ENCODE data around the gene WDR7.

Gene WDR7

DNA sequence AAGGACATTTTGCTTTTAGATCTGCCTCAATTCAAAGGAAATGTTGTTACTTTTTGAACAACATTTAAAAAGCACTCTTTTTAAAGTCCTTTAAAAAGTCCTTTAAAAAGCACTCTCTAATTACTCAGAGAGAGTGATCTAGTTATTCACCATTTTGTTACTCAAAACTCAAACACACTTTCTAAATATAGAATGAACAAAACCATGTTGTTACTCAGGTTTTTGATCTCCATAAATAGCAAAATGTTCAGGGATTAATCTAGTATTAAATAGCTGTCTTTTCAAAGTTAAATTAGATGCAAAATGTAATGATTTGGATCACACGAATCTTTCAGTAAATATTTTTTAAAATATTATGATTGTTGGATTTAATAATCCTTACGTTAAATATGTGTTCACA is 352.2 kb downstream of the WDR7 start:
- no peak for DNase-seq

DNA sequence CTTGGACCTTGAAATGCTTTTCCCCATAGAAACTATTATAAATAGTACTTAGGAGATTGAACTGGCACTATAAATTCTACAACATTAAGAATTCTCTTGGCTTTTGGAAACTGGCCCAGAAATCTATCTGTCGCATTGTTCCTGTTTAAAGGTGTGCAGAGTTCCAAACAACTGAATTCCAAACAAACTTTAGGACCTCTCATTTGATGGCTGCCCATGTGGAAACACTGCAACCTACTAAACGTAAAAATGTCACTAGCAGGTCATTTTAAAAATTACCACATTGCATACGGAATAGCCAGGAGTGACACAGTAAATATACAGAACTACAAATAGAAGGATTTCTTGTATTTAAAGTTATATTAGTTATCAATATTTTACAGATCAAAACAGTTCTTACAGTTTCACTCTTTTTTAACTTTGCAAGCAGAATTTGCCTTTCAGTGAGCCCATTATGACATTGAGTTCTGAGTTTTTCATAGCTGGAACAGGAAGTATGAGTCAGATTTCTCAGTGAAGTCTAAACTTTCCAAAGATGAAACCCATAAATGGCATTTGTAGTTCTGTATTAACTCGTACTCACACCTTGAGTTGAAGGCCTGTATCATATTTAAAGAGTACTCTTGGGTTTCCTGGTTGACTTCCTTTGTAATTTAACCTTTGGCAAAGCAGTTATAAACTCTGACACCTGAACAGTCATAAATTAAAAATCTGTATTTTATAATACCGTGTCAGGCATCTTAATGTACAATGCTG is 353.4 kb downstream of the WDR7 start:
- DNase-seq: peak; percentile 39 to 56

DNA sequence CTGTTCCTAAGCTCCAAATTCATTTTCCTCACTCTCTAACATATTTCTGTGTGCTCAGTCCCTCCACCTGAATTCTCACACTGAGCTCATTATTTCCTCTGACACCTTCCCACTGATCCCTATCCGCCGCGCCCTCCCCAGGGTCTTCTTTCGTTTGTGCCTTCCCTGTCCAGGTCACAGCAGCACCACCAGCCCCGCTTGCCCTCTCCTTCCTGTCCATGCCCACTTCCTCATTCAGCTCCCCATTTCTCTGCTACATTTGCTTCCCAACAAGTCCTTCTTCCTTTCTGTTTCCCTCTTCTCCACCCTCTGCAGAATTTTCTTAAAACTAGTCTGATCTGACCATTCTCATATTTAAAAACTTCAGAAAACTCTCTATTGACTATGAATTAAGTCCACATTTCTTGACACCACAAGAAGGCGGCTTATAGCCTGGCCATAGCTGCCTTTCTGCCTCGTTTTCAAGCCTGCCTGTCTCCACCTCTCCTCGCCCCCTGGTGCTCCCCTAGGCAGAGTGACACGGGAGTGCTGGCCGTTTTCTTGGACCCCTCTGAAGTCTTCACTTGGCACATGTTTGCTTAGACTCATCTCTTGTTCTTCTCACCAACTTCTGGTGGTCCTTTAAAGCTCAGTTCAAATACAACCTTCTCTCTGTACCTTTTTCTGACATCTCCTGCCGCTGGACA is 357.0 kb downstream of the WDR7 start:
- DNase-seq: peak in 1 of 2 donors; percentile 34

DNA sequence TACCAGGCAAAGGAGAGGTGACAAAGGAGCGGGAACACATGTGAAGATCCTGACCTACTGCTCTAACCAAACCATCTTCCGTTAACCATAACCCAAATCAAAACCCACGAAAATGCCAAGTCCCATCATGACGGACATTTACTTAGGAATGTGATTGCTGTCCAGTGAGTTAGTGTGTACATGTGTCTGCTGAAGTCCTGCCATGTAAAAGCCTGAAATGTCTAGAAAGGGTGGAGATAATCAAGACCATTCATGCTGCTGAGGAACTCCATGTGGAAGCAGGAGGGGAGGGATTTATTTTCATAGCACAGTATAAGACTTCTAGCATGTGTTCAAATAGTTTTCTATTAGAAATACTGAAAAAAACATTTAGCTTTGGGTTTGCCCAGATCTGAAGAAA is 358.7 kb downstream of the WDR7 start:
- DNase-seq: no peak

DNA sequence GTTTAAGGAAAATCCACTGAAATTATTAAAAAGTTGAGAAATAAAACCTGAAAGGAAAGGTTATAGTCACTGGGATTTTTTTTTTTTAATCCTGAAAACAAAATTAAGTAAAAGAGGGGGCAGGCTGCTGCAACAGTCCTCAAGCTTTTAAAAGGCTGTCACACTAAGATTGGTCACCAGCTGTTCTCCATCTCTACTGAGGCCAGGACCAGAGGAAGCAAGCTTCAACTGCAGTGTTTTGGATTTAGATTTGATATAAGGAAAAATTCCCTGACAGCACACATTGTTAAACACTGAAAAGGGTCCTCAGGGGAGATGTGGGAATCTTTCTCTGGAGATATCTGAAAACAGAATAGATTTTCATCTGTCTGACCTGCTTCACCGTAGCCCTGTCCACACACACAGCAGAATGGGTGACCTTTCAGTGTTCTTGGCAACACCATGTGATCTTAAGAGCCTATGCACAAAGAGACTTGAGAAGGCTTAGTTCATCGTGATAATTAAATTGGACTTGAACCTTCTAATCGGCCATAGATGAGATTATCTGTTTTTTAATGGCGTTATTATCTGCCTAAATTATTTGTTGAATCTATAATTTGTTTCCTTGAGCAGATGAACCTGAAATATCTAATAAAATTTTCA is 363.7 kb downstream of the WDR7 start:
- DNase-seq: no peak

DNA sequence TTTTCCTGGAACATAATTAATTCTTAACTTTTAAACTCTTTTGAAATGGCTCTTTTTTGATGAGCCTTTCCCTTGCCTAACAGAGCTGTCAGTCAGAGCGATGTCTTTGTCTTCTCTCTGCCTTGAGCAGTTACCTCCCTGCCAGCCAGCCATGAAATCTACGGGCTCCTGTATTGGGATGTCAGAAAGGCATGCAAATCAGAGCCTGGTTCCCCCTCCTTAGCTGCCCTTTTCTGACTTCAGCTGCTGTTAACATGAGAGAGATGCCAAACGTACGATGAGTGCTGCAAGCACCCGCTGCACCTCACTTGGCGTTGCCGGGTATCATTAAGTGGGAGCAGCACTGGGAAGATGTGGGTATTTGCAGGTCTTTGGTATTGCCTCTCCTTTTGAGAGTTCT is 364.3 kb downstream of the WDR7 start:
- DNase-seq: no peak

DNA sequence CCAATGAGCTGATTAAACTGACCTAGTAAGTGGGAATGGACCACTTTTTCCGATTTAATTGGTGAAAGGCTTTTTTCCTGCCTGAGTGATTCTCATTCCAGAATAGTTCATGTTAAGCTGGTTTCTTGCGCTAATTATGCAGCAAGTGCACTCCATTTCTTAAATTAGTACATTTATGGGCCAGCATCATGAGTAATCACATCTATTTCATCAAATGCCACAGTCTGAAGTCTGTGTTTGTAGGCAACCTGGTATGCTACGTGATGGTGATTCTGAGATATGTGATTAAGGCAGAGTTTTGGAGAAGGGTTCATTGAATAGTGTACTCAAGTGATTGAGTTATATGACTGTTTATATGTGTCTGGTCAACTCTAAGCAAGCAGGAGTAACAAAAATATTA is 367.7 kb downstream of the WDR7 start:
- no peak for DNase-seq

DNA sequence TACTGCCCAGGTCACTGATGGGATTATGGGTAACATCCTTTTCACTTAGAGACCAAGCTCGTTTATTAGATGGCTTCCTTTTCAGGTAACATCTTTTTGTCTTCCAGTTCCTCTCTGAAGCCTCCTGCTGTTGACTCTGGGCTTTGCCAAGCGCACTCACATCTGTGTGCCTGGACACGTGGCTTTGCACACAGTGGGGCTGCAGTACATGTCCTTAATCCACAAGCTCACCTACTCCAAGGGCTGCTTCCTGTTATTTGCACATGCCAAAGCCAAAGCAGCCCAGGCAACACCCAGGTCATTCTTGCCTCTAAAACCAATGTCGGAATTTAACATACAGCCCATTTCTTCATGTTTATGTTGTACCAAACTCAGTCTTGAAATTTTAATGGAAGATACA is 371.6 kb downstream of the WDR7 start:
- no peak for DNase-seq

DNA sequence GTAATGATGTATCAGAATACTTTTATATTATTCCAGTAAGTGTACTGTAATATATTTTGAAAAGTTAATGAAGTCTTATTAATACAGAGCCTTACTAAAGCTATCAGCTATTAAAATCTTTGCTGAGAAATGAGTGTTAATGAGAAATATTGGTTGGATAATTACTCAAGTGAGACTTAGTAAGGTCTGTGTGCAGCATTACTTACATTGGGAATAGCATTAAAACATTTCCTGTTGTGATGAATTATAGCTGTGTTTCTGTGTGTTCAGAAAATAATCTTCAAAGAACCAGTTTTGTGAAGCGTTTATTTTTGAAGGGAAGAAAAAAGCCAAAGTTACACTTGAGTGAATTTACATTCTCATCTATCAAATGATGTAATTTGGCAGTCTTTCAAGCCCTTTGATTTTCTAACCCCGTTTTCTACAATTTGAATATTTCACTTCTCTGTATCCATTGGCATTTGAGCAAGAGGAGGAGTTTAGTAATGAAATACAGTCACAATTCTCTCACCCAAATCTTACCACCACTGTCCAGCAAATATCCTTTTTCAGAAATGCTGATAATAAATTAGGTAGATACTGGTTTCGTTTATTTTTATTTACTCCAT is 372.2 kb downstream of the WDR7 start:
- DNase-seq: no peak

DNA sequence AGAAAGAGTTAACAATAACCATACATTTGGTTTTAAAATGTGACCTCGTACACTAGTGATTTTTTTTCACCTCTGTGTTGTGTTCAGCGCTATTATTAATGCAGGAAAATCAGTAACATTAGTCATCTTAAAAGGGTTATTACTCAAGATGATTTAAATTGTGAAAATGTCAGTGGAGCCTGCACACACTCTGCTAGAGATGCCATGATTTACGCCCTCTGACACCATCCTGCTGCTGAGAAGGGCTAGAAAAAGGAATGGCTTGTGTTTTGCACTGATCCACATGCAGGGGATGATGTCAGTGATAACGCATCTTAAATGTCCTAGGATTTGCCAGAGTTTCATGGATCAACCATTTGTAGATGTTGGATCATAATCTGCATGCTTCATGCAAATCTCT is 374.4 kb downstream of the WDR7 start:
- DNase-seq: no peak

DNA sequence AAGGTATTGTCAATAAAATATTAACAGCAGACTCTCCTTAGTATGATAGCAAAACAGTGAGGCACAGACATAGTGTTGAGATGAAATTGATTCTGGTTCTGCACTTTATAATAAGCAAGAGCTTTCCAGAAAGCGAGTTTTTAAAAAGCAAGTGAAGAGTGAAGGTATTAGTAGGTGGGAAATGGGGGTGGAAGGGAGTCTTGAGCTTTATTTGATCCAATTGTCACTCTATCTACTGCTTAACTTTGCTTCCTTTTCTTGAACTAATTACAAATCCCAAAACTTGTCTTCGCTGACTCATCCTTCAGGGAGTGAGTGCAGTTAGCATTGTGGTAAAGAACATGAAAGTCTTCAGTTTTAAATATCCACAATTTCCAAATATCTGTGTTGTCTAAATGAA is 375.2 kb downstream of the WDR7 start:
- no peak for DNase-seq

DNA sequence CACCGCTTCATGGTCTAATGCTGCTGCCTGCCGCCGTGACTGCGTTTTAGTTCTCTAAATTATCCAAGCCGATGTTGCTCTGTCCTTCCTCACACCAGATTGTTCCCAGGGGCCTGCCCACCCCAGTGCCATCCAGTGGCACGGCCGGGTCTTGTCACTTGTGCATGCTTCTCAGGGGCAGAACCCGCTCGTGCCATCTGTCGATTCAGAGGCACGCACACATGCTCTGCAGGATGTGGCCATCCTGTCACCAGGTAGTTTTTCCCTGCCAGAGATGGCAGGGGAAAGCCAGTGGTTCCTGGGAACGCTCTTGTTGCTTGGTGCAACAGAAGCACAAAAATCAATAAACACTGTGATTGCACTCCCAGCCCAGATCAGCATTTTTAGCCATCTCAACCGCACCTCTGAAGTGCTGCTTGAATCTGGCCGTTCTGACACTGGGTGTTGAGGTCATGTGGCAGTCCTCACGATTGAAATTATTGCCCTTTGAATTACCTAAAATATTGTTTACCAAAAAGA is 376.1 kb downstream of the WDR7 start:
- no peak for DNase-seq

DNA sequence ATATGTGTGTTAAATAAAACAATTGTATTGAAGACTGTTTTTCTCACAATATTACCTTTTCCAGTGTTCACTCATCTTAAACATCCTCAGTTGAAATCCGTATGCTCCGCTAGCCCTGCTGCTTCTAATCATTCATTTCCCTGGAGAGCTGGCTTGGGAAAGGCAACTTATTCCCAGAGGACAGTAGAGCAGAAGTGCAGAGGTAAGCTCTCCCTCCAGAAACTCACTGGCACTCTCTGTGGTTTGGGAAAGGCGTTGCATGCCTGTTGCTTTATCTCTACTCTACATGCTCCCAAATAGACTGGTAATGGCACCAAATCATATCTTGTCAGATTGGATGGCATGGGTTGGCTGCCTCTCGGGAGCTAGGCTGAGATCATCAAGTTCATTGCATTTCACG is 378.6 kb downstream of the WDR7 start:
- no peak for DNase-seq

DNA sequence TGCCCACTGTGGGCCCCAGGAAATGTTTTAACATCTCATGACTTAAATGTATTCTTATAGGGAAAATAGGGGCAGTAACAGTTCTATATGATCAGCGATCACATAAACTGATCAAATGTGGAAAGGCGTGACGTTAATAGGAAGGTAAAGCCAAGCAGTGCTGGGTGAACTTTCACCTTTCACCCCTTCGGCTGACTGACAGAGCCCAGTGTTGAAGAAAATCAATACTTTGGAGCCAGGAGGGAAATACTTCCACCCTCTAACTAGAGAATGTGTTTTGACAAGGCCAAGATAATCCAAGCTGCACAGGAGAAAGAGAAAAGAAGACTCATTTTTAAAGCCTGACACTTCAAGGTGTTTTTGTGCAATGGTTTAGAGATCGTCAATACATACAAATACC is 379.3 kb downstream of the WDR7 start:
- DNase-seq: no peak

DNA sequence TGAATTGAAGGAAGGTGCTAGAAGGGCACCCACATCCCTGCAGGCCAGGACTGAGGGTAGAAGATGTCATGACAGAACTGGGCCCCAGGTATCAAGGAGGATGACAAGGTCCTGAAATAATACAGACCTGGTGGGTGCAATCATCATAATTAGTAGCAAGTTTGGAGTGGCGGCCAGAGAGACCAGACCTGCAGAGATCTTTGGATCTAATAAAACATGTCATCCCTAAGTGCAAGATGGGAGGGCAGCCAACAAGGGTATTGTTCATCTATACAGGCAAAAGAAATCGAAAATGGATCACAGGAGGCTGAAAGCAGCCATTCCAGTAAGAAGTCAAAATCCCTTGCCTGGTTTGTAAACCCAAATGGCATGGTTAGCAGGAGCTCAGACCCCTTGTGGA is 384.4 kb downstream of the WDR7 start:
- DNase-seq: no peak

DNA sequence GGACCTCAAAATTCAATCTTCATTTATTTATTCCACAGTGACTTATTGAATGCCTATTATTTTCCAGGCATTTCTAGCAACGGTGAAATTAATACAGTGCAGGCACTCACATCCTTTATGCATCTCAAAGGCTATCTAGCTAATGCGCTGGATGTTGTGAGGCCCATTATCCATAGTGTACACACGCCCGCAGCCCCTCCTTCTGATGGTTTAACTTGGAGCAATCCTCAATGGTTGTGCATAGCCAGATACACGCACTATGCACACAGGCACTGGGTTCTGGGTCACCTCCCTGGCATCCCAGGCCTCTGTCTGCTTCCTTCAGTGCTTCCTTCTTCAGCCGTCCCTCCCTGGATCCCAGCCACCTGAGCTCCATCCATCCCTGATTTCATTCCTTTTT is 387.2 kb downstream of the WDR7 start:
- DNase-seq: no peak

DNA sequence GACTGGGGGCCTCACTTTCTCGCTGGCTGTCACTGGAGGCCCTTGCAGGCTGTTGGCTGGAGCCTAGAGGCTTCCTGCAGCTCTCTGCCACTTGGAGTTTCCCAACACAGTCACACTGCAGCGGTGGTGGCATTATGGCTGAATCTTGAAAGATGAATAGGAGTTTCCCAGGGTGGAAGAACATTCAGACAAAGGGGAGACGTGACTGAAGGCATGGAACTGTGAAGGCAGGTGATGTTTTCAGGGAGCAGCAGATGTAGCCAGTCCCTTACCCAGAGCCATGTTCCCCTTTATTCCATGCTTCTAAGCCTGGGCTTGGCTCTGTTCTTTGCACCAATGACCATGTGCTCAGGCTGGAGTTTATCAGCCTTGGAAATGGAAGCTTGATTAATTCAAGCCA is 389.0 kb downstream of the WDR7 start:
- DNase-seq: no peak

DNA sequence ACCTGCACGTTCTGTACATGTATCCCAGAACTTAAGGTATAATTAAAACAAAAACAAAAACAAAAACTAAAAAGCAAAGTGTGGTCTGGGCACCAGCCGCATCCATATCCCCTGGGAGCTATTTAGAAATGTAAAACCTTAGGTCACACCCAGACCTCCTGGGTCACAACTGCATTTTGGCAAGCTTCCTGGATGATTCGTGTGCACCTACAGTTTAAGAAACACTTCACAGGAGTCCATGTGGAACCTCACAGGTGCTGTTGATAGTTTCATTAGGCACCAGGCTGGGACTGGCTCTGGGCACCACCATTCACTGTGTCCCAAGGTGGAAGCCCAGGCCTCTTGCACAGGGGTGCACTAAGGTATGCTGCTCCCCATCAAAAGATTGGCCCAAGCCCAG is 392.1 kb downstream of the WDR7 start:
- DNase-seq: no peak

DNA sequence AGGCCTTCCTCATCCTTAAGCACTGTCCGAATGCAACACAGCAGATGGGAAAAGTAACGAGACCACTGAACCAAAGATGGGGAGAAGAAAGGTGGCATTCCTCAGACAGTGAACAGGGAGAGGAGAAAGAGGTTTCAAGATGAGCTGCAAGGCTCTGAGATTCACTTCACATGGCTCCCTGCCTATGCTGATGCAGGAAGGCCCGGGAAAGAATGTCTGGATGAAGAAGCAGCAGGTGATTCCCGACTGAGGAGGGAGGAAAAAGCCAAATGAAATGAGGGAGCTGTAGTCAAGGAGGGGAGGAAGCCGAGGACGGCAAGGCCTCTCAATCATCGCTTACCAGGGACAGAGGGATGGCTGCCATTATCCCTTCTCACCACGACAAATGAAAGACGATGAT is 397.2 kb downstream of the WDR7 start:
- DNase-seq: no peak

DNA sequence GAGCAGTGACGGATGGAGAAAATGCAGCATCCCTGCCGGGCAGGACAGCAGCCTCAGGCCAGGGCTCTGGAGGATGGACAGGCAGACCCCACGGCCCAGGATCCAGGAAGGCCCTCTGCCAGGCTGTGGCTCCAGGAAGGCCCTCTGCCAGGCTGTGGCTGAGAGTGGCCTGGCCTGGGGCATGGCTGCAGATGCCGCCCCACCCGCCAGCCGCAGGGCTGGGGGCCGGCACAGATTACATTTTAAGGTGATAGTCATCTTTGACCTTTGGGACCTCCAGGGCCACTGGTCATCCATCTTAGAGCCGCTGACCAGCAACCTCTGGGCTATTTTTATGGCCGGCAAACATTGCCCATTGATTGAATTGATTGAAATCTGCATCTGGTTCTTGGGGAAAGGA is 397.7 kb downstream of the WDR7 start:
- DNase-seq: no peak

DNA sequence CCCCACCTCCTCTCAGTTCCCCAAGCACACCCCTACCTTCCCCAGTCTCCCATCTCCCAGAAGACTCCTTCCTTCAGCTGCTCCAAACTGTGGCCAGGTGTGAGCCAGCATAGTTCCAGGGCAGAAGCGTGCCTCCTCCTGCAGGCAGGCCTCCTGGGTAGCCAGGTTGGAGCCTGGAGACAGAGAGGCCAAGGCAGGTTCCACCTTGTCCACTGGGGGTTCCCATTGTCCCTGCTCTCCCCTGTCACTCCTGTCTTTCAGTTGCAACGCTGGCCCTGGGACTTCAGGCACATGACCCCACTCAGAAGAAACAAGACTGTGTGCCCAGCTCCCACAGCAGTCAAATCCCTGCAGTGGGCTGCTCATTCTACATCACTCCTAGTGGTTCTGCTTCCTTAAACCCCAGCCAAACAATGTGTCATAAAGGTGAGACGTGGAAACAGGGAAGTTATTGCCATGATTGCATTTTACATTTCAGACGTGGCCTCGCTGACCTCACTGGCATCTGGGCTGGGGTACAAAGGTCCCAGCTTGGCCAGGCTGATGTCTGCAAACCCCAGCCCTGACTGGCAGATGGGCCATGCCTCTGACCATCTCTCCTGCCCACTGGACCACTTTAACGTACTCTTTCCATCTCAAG is 399.3 kb downstream of the WDR7 start:
- no peak for DNase-seq

DNA sequence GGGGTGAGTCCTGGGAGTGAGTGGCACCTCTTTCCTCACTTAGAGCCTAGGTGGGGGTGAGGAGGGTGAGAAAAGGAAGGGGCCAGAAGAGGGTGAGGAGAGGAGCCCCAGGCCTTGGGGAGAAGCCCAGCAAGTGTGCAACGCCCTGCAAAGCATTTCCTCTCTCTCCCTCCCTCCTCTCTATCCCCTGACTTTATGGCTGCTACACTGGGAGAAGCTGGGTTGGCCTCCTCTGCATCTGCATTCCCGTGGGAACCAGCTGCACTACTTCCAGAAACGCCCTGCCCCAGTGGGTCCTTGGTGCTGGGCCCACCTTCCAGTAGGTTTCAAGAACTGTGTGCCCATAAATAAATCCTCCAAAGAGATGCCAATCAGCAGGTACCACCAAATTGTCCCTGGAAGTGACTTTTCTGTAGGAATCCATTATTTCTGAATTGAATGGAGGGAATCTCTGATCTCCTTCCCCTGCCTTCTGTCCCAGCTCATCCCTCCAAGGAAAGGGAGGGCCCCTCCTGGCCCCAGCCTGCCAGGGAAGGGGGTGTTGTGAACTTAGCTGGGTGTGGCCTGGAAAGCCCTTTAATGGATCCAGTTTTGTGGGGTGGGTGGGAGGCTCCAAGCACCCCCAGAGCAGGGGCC is 400.0 kb downstream of the WDR7 start:
- no peak for DNase-seq

DNA sequence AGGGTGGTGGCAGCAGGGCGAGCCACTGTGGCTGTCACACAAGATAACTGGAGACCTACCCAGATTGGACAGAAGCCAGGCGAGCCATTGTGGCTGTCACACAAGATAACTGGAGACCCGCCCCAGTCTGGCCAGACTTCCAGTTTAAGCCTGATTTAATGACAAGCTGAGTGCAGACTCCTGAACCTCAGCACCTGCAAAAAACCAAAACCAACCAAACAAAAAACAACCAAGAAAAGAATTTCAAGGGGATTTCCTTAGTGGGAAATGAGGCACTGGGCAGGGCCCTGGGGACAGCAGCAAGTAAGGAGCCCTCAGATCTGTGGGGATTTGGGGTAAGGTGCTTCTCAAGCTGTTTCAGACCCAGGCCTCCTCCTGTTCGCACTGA is 400.5 kb downstream of the WDR7 start:
- no peak for DNase-seq

Data from inflammatory macrophage (primary cell).